ENCODE measurements around the gene RPUSD4.

Gene RPUSD4

DNA sequence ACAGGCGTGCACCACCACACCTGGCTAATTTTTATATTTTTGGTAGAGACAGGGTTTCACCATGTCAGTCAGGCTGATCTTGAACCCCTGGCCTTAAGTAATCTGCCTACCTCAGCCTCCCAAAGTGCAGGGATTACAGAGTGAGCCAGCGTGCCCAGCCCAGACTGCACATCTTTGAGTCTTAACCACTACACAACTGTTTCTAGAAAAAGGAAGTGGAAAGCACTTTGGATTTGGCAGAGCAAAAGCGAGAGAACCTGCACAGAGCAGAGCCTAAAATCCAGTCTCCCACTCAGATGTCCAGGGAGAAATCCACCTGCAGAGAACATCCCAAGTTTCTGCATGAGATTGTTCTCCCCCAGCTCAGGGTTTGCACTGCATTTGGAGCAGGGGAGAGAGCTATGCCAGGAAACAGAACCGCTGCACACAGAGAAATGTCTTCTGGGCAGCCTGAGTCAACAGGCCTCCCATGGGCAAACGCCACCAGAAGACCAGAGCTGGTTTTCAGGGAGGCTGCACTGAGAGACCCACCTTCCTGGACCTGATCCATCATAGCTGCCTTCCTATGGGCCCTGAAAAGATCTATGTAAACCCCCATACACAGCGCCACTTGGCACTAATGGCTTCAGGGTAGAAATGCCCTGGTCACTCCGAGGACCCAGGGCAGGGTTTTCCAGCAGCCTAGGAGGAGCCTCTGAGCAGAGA lies 54.0 kb downstream of the RPUSD4 start:
- DNase-seq (ENCODE audit: low read depth, low spot score) = no peak

DNA sequence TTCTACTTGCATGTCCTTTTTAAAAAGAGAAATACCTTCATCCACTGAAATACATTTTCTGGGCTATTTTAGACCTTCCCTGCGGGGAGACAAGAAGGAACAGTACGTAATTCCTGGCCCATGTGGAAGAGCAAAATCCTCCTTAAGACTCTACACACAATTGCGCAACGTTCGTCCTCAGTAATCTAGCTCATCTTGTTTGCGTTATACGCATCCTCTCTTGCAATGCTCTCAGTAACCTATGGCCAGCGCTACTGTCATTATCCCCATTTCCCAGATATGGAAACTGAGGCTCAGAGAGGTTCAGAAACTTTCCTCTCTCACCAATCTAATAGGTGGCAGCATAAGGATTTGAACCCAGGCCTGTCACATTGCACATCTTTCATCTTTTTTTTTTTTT lies 54.6 kb downstream of the RPUSD4 start:
- DNase-seq (ENCODE audit: low read depth, low spot score) = no peak

DNA sequence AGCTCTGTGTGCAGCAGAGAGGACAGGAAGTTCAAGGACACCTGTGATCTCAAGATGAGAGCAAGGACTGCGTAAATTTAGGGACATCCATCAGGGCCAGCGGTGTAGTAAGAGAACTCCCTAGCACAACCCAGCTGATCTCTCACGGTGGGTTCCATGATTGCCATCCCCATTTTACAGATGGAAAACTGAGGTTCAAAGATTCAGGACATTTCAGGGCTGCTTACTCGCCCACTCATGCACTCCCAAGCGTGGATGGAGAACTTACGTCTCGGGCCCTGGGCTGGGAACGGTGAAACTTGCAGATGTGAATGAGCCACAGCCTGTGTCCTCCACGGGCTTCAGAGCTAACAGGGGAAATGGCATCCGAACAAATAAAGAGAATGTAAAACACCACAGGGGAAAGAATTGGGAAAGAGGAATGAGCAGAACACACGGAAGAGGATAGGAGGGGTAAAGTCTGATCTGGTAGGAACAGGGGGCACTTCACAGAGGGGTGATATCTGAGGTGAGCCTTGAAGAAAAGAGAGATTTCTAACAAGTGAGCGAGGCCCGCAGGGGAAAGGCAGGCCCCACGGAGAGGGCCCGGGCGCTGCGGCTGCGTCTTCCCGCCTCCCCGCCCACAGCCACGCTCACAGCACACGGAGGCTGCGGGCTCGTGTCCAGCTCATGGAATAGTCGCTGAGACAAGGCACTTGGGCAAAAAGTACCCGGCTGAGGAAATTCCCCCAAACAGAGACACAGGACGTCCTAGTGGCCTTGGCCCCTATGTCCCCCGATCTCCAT lies 55.9 kb downstream of the RPUSD4 start:
- no peak for DNase-seq (ENCODE audit: low read depth, low spot score)

DNA sequence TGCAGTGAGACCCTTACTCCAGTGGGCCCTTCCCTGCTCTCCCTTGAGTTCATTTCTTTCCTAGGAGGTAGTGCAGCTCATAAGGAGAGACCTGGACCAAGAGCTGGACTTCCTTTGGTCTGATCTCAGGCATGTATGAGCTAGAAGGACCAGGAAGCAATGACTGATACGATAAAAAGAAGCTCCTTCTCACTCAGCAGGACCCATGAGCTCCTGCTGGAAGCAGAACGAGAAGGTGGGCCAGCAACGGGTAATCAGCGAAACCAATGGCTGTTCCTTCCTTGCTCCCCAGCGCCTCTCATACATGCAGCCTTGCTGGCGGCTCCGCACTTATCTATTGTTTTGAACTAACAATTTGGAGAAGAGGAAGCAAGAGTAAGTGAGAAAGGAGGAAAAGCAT lies 56.8 kb downstream of the RPUSD4 start:
- DNase-seq (ENCODE audit: low read depth, low spot score) = no peak

DNA sequence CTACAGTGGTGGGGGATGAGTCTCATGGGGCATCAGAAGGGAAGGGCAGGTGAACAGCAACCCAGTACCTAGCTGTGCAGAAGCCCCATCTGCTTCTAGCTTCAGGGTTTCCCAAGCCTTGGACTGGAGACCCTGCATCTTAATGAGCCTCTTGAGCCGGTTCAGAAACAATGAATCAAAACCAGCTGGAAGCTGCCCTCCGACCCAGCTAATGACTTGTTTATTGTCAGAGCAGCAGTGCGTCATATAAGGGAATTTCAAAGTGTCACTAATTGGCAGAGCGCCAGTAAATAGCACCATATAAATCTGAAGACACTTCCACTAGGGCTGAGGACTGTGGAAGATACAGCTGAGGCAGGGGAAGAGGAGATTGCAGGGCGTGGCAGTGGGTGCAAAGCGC lies 57.5 kb downstream of the RPUSD4 start:
- no peak for DNase-seq (ENCODE audit: low read depth, low spot score)

DNA sequence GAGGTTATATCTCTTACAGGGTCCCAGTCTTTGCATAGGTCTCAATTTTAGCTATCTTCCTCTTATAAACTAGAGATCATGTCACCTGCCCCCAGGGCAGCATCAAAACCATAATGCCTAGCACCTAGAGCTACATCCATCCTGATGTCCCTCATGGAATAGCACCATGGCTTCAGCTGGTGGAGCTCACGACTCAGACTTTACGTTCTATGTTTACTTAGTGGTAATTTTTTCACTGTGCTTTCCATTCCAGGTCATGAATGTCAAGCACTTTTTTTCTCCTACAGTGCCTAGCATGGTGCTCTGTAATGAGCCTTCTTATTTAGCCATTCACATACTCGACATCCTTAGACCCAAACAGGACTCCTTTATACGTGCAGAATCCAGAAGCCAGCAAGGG lies 58.4 kb downstream of the RPUSD4 start:
- no peak for DNase-seq (ENCODE audit: low read depth, low spot score)

DNA sequence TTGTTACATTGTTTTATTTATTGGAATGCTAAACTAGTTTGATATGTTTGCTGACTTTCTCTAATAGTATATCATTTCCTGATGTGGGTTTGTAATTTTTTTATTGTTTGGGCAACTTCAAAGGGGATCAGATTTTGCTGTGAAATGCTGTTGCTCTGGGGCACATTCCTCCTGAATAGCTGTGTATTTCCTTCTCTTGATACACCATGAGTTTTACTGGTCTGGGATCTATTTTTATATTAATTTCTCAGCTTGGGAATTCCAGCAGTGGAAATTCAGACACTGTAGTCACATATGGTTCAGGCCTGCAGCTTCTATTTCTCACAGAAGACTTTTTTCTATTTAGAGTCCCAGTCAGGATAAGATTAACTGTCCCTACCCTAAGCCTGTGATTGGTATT lies 58.9 kb downstream of the RPUSD4 start:
- DNase-seq (ENCODE audit: low read depth, low spot score) = no peak

DNA sequence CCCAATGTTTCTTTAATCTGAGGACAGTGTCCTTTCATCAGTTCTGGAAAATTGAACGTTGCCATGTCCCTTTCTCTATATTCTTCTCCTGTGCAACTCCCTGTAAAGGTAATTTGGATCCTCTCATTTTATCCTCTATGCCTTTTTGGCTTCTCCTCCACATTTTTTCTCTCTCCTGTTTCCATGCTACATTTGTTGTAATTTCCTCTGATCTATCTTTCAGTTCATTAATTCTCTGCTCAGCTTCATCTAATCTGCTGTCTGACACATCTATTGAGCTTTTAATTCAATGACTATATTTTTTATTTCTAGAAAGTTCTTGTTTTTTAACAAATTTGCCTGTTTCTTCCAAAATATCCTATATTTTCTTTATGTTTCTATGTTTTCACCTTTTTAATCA lies 59.3 kb downstream of the RPUSD4 start:
- no peak for DNase-seq (ENCODE audit: low read depth, low spot score)
